B cell (primary cell): ENCODE data around the gene ANKRD29. TPM values are rescaled to one million over a fixed set of nuclear protein-coding genes. Genes with fewer than 3 reads are reported as not detected.

Experiments
- ATAC-seq: fragments of 200-7000 bp; cut with Tn5 transposase; one replicate; pipeline ENCODE4 v1.10.0; 2021; ENCODE audit warnings: low read depth, mild to moderate bottlenecking, moderate number of reproducible peaks, moderate library complexity
- CTCF ChIA-PET: fragments of 350-600 bp; sonication (Branson Sonifier 250); formaldehyde crosslinking; loops from one replicate; lab custom pipeline; 2021; ENCODE audit warnings: antibody characterized with exemption, inconsistent platforms; lab: Charles Lee
- POLR2A ChIA-PET: fragments of 350-600 bp; sonication (Branson Sonifier 250); formaldehyde crosslinking; loops from one replicate; lab custom pipeline; 2021; ENCODE audit warnings: antibody characterized with exemption; lab: Charles Lee
- DNase-seq: peaks from one replicate; pipeline ENCODE4 v3.0.0; 2013
- H2AFZ ChIP-seq: 2 replicates; pipeline ENCODE4 v1.6.1; 2012; ENCODE audit warnings: mild to moderate bottlenecking, low read depth, low read length; ENCODE audit not compliant: insufficient read depth, poor library complexity, severe bottlenecking
- H3K27ac ChIP-seq, 2 donors: 1 replicate in 1 of 2; 2 replicates in 1 of 2; pipeline ENCODE4 v1.5.1; 2012 to 2013; ENCODE audit warnings: low read length in 2 of 2, mild to moderate bottlenecking in 2 of 2, moderate library complexity in 1 of 2
- H3K27me3 ChIP-seq, 4 experiments: fragments of 200-600 bp in 1 of 4; sonication (generic) in 1 of 4; replicated peaks in 1 of 4; 1 replicate in 2 of 4; 2 replicates in 2 of 4; pipeline versions ENCODE4 v1.6.1 to v1.7.0; 2013 to 2016; ENCODE audit warnings: low read length in 3 of 4, mild to moderate bottlenecking in 2 of 4, mixed read lengths in 1 of 4, moderate library complexity in 1 of 4; ENCODE audit not compliant: insufficient read depth in 4 of 4, control insufficient read depth in 3 of 4; ENCODE audit errors: control extremely low read depth in 1 of 4
- H3K36me3 ChIP-seq, 2 experiments: replicated peaks in 1 of 2; 1 replicate in 1 of 2; 2 replicates in 1 of 2; pipeline versions ENCODE4 v1.6.1 to v1.7.1; 2013; ENCODE audit warnings: low read length in 1 of 2; ENCODE audit not compliant: insufficient read depth in 2 of 2, control insufficient read depth in 1 of 2; ENCODE audit errors: control extremely low read depth in 1 of 2, extremely low read depth in 1 of 2
- H3K4me1 ChIP-seq, 2 donors: fragments of 200-600 bp in 1 of 2; sonication (generic) in 1 of 2; 1 replicate in 1 of 2; 2 replicates in 1 of 2; pipeline versions ENCODE4 v1.5.1 to v1.6.1; 2013 to 2017; ENCODE audit warnings: low read length in 2 of 2; ENCODE audit not compliant: control insufficient read depth in 2 of 2, insufficient read depth in 2 of 2
- H3K4me2 ChIP-seq: replicated peaks from 2 replicates; pipeline ENCODE3; 2012; ENCODE audit warnings: mild to moderate bottlenecking, low read depth, low read length; ENCODE audit not compliant: poor library complexity, severe bottlenecking
- H3K4me3 ChIP-seq, 5 experiments: fragments of 200-600 bp in 1 of 5; sonication (generic) in 1 of 5; 1 replicate in 3 of 5; 2 replicates in 2 of 5; pipeline versions ENCODE4 v1.5.1 to v1.7.0; 2011 to 2016; ENCODE audit warnings: low read length in 4 of 5, mild to moderate bottlenecking in 4 of 5, low read depth in 2 of 5, control low read depth in 1 of 5, moderate library complexity in 1 of 5; ENCODE audit not compliant: insufficient read depth in 1 of 5; ENCODE audit errors: control extremely low read depth in 1 of 5, extremely low read depth in 1 of 5
- H3K79me2 ChIP-seq: fragments of 200-600 bp; sonication (generic); one replicate; pipeline ENCODE4 v1.6.0; 2016; ENCODE audit warnings: low read length; ENCODE audit not compliant: control insufficient read depth, insufficient read depth
- H3K9ac ChIP-seq: fragments of 200-600 bp; sonication (generic); 2 replicates; pipeline ENCODE4 v1.6.1; 2017; ENCODE audit warnings: mild to moderate bottlenecking, low read length, moderate library complexity
- H3K9me3 ChIP-seq, 3 donors: one replicate each; pipeline versions ENCODE4 v1.6.1 to v1.7.1; 2013; ENCODE audit warnings: low read length in 2 of 3; ENCODE audit not compliant: control insufficient read depth in 2 of 3, insufficient read depth in 1 of 3; ENCODE audit errors: control extremely low read depth in 1 of 3
- H4K20me1 ChIP-seq: 2 replicates; pipeline ENCODE4 v1.6.0; 2012; ENCODE audit warnings: mild to moderate bottlenecking, low read length; ENCODE audit not compliant: insufficient read depth, control insufficient read depth, poor library complexity, severe bottlenecking
- H3K27ac Mint-ChIP-seq: one replicate; pipeline ENCODE4 v1.8.0; 2021; ENCODE audit warnings: mixed read lengths
- H3K27me3 Mint-ChIP-seq: one replicate; pipeline ENCODE4 v1.8.0; 2021; ENCODE audit warnings: mixed read lengths
- H3K4me1 Mint-ChIP-seq: one replicate; pipeline ENCODE4 v1.8.0; 2021; ENCODE audit warnings: mixed read lengths
- H3K4me3 Mint-ChIP-seq: one replicate; pipeline ENCODE4 v1.8.0; 2021; ENCODE audit warnings: mixed read lengths
- H3K9me3 Mint-ChIP-seq: one replicate; pipeline ENCODE4 v1.8.0; 2022; ENCODE audit warnings: mixed read lengths; ENCODE audit not compliant: insufficient read depth
- CTCF ChIP-seq: fragments of 200-600 bp; IDR thresholded peaks from one replicate; pipeline ENCODE4 v1.8.0; 2022; ENCODE audit warnings: antibody characterized with exemption, mild to moderate bottlenecking
- EZH2 ChIP-seq: IDR thresholded peaks from 2 replicates; pipeline ENCODE4 v1.6.1; 2012; ENCODE audit warnings: borderline replicate concordance, low read depth, mild to moderate bottlenecking, moderate library complexity, low read length; ENCODE audit not compliant: insufficient read depth, poor library complexity, severe bottlenecking
- WGBS: methylation state at CpG from one replicate; pipeline ENCODE4 v1.1.5; 2013; ENCODE audit warnings: missing lambda C conversion rate; ENCODE audit not compliant: insufficient coverage; 5-methylcytosine and 5-hydroxymethylcytosine counted together
- intact Hi-C: fragments of 100-400 bp; cut with micrococcal nuclease; formaldehyde crosslinking; loops from one replicate; pipeline ENCODE4 v1.10.0; 2022
- polyA plus RNA-seq: library from polyadenylated mRNA; depleted of rRNA; stranded (reverse); fragments of >200 nt; gene quantifications from 2 replicates; pipeline ENCODE4 v1.2.3, GENCODE V29; 2012
- total RNA-seq, 2 donors: library from RNA; stranded (reverse); fragments of 120-200 nt in 1 of 2; gene quantifications; 1 replicate in 1 of 2; 2 replicates in 1 of 2; pipeline versions ENCODE4 v1.2.3 to v1.2.4, GENCODE V29; 2013 to 2022

The ANKRD29 gene
- total and polyA plus RNA-seq, 2 donors (not counting 1 experiment from before 2014, with no cell fraction given): not detected

DNA sequence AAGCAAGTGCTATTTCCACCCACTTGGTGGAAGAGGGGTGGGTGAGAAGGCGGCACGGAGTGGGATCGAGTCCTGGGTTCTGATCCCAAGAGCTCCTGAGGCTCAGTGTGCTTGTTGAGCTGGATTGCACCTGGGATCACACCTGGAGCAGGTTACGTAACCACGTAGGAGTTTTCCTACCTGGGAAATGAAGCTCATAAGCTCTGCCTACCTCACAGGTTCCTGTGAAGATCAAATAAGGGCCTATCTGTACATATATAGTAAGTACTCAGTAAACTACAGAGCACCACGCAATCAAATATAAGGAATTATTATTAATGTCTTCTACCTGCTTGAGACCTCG, 87.4 kb downstream of the ANKRD29 start:
- Mint-ChIP-seq H3K27me3 (no peaks in the 10 kb centered on the region), H3K4me3 (no peak overlapping the region), H3K4me1 (peaks cover 27% of the 10 kb centered on the region), H3K9me3 (no peaks in the 10 kb centered on the region), H3K27ac (no peak overlapping the region)
- Histone ChIP-seq H3K79me2 (peaks cover 36% of the 10 kb centered on the region), H3K4me3 (no peak overlapping the region), H3K27me3 (no peaks in the 10 kb centered on the region), H3K36me3 (peaks cover 3 to 33% of the 10 kb centered on the region in 2 experiments), H3K4me2 (no peak overlapping the region), H3K9me3 (no peaks in the 10 kb centered on the region), H2AFZ (no peak overlapping the region), H3K9ac (no peak overlapping the region), H4K20me1 (peaks cover 18% of the 10 kb centered on the region), H3K27ac (no peak overlapping the region), H3K4me1 (peaks cover 4 to 8% of the 10 kb centered on the region in 2 donors)
- no peak for DNase-seq
- ATAC-seq: no peak
- CTCF ChIA-PET: no interaction called here
- WGBS: 100% methylated on average over 1 of the region's 7 CpGs
- POLR2A ChIA-PET: no interaction called here
- intact Hi-C loops: no loop called here
- TF ChIP-seq CTCF (no peak), EZH2 (no peak)

DNA sequence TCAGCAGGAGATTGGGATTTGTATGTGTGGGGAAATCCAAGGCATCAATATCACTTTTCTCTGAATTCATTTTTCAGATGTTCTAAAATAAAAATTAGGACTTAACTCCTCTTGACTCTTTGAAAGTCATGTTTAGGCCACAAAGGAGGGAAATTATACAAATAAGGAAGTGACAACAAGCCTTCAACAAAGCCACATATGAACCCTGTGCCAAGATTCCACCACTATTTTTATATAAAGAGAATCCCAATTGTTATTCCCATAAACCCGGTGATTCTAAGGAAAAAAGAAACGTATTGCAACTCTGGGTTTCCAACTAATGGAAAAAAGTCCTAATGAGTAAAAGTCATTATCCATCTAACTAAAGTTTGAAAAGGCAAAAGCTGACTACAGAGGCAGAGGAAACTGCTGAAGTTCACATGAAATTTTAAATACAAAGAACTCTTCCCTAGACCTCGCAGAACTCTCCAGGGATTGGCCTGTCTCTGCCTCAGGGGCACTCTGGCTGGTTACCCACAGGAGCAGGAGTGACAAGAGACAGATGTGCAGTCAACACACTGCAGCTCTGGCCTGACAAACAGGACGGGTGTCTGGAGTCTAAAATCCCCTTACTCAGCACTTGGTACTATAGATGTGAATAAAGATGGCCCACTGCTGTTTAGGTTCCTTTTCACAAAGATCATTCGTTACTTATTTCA, 88.0 kb downstream of the ANKRD29 start:
- 14% methylated on average over 1 of the region's 5 CpGs for WGBS
- peaks cover 3 to 28% of the 10 kb centered on the region in 2 experiments for H3K36me3 ChIP-seq
- intact Hi-C loops: no loop called here
- Mint-ChIP-seq H3K9me3 (no peaks in the 10 kb centered on the region), H3K4me1 (peaks cover 25% of the 10 kb centered on the region), H3K4me3 (no peak overlapping the region), H3K27me3 (no peaks in the 10 kb centered on the region), H3K27ac (no peak overlapping the region)
- H3K9me3 ChIP-seq: no peaks in the 10 kb centered on the region
- H2AFZ ChIP-seq: no peak overlapping the region
- no peaks in the 10 kb centered on the region for H3K27me3 ChIP-seq
- H3K4me1 ChIP-seq: peaks cover 4 to 8% of the 10 kb centered on the region in 2 donors
- peaks cover 13% of the 10 kb centered on the region for H4K20me1 ChIP-seq
- CTCF ChIA-PET: no interaction called here
- ATAC-seq: no peak
- POLR2A ChIA-PET: no interaction called here
- H3K79me2 ChIP-seq: peaks cover 30% of the 10 kb centered on the region
- H3K4me2 ChIP-seq: no peak overlapping the region
- no peak overlapping the region for H3K27ac ChIP-seq
- TF ChIP-seq EZH2: no peak
- no peak for TF ChIP-seq CTCF
- no peak overlapping the region for H3K4me3 ChIP-seq
- no peak overlapping the region for H3K9ac ChIP-seq
- DNase-seq: no peak
